HAP-1 (cell line): Measurements from ENCODE around the gene GNB1.
"Not testable (repeated sequence)": the region's sequence is repeated elsewhere in the genome, so short reads cannot be mapped to it uniquely, and the experiment has no call there.

ENCODE experiments used
- DNase-seq, 2 experiments: peaks; one replicate each; pipeline ENCODE4 v3.0.0-alpha.2; 2016 to 2020; ENCODE audit warnings: low spot score in 2 of 2
- H3K27me3 ChIP-seq: fragments of 250-450 bp; sonication (Bioruptor Pico); 2 replicates; pipeline ENCODE4 v1.5.1; 2020; ENCODE audit warnings: low read depth, mild to moderate bottlenecking, moderate library complexity
- H3K36me3 ChIP-seq: fragments of 250-450 bp; sonication (Bioruptor Pico); replicated peaks from 2 replicates; pipeline ENCODE4 v1.5.1; 2020; ENCODE audit warnings: mild to moderate bottlenecking
- H3K4me1 ChIP-seq: fragments of 250-450 bp; sonication (Bioruptor Pico); 2 replicates; pipeline ENCODE4 v1.5.1; 2020; ENCODE audit warnings: mild to moderate bottlenecking
- H3K4me3 ChIP-seq: fragments of 250-450 bp; sonication (Bioruptor Pico); 2 replicates; pipeline ENCODE4 v1.5.1; 2020; ENCODE audit warnings: mild to moderate bottlenecking, moderate library complexity
- H3K9me3 ChIP-seq: fragments of 250-450 bp; sonication (Bioruptor Pico); 2 replicates; pipeline ENCODE4 v1.5.1; 2020; ENCODE audit warnings: mild to moderate bottlenecking, moderate library complexity
- in situ Hi-C: fragments of 300-500 bp; cut with MboI; formaldehyde crosslinking; loops from 3 replicates; pipeline ENCODE4 v1.14.3; 2020; ENCODE audit warnings: low sequenced_read_pairs, inconsistent platforms, mixed read lengths

The GNB1 gene

DNA sequence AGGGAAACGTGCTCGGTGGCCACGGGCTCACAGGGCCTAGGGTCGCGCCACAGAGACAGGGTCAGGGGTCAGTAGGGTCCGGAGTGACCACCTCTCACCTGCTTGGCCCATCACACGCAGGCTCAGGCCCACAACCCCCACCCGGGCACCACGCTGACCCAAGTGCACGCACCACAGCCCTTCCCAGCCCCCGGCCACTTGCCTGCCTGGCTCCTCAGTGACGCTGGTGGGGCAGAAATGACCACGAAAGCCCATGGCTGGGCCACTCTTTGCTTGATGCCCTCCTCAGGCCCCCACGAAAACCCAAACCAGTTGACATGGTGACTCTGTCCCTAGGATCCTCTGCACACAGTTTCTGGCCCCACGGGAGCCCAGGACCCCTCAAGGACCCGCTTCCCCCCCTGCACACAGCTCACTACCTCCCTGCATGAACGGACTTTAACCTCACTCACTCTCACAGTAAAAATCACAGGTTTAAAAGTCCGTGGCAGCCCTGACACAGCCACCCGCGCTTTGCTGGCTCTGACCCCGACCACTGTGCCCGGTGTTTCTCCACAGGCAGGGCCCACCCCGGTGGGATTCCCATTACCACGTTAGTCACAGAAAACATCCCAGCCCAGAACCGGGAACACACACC lies 133.3 kb downstream of the GNB1 start:
- DNase-seq: no peak
- Histone ChIP-seq H3K36me3 (peaks cover 91% of the 10 kb centered on the region), H3K4me3 (no peak overlapping the region), H3K9me3 (no peaks in the 10 kb centered on the region), H3K27me3 (no peaks in the 10 kb centered on the region), H3K4me1 (no peaks in the 10 kb centered on the region)
- in situ Hi-C loops: no loop called here

DNA sequence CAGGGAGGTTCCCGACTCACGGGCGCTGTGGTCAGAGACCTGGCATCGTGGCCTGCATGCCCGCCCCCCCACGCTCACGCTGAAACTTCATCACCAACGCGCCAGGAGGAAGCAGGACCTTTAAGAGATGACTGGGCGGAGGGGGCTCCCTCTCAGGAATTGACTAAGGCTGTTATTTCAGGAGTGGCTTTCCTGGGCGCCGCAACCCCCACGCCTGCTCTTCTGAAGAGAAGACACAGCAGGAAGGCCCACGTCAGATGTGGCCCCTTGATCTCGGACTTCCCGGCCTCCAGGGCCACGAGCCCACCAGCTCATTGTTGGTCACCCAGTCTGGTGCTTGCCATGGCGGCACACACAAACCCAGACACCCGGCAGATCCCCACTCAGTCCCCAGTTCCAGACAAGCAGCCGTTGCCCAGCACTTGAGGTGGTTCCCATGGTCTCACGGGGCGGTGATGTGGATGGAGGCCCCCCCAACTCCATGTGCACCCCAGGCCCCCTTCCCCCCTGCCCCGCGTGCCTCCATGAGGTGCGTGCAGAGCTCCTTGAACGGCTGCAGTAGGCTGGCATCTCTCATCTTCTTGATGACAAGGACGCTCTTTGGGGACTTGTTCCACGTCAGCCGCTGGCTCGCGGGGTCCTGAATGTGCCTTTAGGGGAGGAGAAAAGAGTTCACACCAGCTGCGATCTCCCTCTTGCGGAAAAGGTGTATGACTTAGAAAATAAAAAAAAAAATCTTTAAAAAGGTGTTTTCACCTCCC lies 134.0 kb downstream of the GNB1 start:
- in situ Hi-C loops: no loop called here
- no peaks in the 10 kb centered on the region for H3K9me3 ChIP-seq
- no peak for DNase-seq
- no peak overlapping the region for H3K4me3 ChIP-seq
- H3K36me3 ChIP-seq: peaks cover 88% of the 10 kb centered on the region
- H3K4me1 ChIP-seq: no peaks in the 10 kb centered on the region
- H3K27me3 ChIP-seq: no peaks in the 10 kb centered on the region

DNA sequence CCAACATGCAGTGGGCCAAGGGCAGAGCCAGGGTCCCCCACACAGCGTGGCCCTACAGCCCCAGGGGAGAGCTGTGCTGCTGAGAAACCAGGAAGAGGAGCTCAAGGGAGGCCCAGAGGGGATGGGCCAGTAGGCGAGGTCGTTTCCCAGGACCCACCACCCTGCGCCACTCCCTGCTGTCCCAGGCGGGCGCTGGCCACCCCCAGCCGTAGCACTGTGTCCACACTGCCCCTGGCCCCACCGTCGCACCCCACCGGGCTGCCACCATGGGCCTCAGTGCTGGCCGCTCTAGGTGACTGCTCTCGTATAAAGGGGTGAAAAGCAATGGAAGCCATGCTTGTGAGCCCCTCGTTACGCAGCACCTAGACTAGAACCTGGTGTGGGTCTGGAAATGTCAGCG lies 135.0 kb downstream of the GNB1 start:
- no peaks in the 10 kb centered on the region for H3K27me3 ChIP-seq
- peaks cover 78% of the 10 kb centered on the region for H3K36me3 ChIP-seq

DNA sequence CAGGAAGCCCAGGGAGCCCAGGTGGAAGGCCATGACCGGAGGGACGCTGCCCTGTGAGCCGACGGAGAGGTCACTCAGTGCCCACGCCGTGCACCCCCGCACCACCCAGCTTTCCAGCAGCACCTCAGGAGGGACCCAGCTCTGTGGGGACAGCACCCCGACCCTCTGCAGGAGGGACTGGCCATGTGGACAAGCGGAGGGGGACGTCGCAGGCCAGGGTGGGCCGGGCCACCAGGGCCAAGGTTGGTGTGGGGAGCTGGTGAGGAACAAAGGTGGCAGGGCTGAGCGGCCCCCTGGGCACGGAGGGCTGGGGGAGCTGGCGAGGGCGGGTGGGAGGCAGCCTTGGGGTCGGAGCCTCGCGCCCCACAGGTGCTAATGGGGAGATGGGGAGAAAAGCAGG lies 135.5 kb downstream of the GNB1 start:
- Histone ChIP-seq H3K9me3 (no peaks in the 10 kb centered on the region), H3K4me3 (no peak overlapping the region), H3K27me3 (no peaks in the 10 kb centered on the region), H3K36me3 (peaks cover 73% of the 10 kb centered on the region), H3K4me1 (no peaks in the 10 kb centered on the region)
- in situ Hi-C loops: no loop called here
- no peak for DNase-seq

More for the DNA sequence above, 135.0 kb downstream of the GNB1 start:
- no peaks in the 10 kb centered on the region for H3K4me1 ChIP-seq
- DNase-seq: no peak
- no peak overlapping the region for H3K4me3 ChIP-seq
- in situ Hi-C loops: no loop called here
- H3K9me3 ChIP-seq: no peaks in the 10 kb centered on the region

DNA sequence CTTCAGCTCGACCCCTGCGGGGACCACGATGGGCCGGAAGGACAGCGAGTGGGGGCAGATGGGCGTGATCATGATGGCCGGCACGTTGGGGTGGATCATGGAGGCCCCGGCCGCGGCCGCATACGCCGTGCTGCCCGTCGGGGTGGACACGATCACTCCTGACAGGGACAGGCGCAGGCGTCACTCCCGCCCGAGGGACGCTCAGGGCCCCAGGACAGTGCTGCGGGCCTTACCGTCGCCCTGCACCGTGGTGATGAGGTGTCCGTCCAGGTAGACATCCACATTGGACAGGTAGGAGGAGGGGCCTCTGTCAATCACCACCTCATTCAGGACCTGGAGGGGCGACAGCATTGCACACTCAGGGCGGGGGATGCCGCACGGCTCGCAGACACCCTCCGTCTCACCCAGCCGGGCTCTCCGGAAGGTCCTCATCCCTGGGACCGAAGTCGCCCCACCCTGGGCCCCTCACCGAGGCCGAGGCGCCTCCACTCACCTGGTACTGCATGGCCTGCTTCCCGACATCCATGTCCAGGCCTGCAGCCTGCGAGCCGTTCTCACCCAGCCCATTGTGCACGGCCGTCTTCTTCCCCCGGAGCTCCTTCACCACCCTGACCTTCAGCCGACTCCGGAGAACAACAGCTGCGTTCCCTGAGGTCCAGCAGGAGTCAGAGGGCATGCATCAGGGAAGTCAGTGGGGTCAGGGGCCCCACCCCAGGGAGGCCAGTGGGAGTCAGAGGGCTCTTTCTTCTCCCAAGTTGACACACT lies 136.7 kb downstream of the GNB1 start:
- Histone ChIP-seq H3K27me3 (no peaks in the 10 kb centered on the region), H3K36me3 (peaks cover 62% of the 10 kb centered on the region), H3K9me3 (no peaks in the 10 kb centered on the region), H3K4me1 (no peaks in the 10 kb centered on the region), H3K4me3 (no peak overlapping the region)
- no peak for DNase-seq
- in situ Hi-C loops: no loop called here

DNA sequence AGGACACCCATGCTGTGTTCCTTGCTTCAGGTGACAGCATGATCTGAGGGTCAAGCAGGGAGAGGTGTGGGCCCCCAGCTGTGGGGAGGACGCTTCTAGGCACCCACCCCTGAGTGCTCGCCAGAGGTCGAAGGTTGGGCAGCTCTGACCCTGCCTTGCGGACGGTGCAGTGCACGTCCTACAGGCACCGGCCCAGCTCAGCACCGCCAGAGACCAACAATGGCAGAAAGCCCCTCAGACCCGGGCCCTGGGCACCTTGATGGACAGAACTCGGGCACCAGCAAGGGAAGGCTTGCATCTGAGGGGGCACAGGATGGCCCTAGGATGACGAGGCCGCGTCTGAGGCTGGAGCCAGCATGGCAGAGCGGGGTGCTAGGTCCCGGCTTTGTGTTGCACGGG lies 137.3 kb downstream of the GNB1 start:
- H3K27me3 ChIP-seq: no peaks in the 10 kb centered on the region
- no peak overlapping the region for H3K4me3 ChIP-seq
- H3K36me3 ChIP-seq: peaks cover 55% of the 10 kb centered on the region
- DNase-seq: no peak
- in situ Hi-C loops: no loop called here
- H3K9me3 ChIP-seq: no peaks in the 10 kb centered on the region
- peaks cover 3% of the 10 kb centered on the region for H3K4me1 ChIP-seq

DNA sequence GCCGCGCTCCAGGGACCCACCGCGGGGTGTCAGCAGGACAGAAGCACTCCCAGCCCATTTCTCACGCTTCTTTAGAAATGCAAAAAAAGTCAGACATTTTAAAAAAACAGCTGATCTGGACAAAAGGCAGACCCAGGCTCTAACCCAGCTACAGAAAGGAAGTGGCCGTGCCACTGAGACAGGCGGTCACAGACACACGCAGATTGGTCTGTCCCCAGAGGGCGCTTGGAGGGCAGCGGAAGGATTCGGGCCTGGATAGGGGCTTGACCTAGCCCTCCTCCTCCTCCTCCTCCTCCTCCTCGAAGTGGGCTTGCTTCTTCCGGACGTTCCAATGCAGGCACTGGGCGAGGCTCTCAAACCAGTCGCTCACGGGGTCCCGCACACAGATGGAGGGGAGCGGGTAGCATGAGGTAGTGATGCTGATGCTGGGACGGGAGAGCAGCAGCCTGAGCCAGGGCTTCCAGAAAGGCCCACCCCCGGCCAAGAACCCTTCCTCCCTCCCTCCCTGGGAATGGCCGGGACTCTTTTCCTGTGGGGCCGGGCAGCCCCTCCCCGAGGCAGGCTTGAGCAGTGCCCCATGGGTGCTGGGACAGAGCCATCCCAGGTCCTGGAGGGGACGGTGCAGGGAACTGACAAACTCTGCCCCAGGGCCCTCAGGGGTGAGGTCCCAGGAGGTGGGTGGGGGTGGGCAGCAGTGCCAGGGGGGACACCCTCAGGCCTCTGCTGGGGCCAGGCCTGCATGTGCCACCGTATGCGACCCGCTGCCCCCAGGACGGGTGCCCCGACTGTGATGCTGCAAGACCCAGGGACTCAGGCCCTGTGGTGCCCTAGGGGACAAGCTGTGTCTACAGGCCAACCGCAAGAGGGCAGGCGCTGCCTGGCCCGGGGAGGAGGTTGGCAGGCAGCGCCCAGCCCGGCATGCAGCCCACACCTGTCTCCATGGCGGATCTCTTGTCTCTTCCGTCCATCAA lies 138.0 kb downstream of the GNB1 start:
- no peak overlapping the region for H3K4me3 ChIP-seq
- H3K4me1 ChIP-seq: peaks cover 6% of the 10 kb centered on the region
- in situ Hi-C loops: no loop called here
- peaks cover 48% of the 10 kb centered on the region for H3K36me3 ChIP-seq
- no peaks in the 10 kb centered on the region for H3K9me3 ChIP-seq
- H3K27me3 ChIP-seq: no peaks in the 10 kb centered on the region
- no peak for DNase-seq

DNA sequence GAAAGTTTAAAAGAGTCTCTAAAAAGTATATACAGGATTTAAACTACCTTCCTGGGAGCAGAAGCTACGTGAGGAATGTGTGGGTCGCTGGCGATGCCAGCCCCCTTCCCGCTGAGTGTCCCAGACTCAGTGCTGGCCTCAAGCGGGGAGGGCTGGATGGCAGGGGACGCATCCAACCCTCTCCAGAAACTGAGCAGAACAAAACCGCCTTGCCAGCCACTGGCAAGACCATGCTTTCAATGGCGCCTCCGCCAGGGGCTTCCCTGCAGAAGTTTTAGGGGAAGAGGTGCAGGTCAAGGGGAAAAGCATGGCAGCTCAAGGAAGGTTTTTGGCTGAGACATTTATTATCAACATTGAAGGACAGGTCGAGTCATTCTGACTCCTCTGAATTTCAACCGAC lies 138.7 kb downstream of the GNB1 start:
- Histone ChIP-seq H3K9me3 (no peaks in the 10 kb centered on the region), H3K27me3 (no peaks in the 10 kb centered on the region), H3K4me3 (no peak overlapping the region), H3K36me3 (peaks cover 42% of the 10 kb centered on the region), H3K4me1 (peaks cover 6% of the 10 kb centered on the region)
- in situ Hi-C loops: no loop called here
- no peak for DNase-seq

DNA sequence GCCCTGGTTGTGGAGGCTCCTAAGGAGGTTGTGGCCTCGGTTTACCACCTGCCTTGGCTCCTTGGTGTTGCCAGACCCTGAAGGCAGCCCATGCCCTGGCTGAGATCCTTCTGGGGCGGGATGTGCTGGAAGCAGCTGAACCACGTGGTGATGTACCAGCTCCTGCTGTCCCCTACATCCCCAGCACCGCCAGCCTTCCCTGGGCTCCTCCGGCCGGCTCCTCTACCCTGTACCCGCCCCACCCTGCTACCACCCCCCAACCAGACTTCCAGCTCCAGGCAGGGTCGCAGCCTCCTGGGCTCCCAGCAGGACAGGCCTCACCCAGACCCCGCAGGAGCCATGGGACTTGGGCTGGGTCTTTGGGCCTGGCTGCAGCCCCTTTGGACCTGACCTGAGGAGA lies 140.9 kb downstream of the GNB1 start:
- H3K36me3 ChIP-seq: peaks cover 25% of the 10 kb centered on the region
- H3K27me3 ChIP-seq, H3K4me3 ChIP-seq, H3K4me1 ChIP-seq, H3K9me3 ChIP-seq, DNase-seq: not testable (repeated sequence)
- in situ Hi-C loops: loop anchor here (10.0 kb wide), 1 partner anchor 65 kb away; no protein-coding TSS in a partner anchor

DNA sequence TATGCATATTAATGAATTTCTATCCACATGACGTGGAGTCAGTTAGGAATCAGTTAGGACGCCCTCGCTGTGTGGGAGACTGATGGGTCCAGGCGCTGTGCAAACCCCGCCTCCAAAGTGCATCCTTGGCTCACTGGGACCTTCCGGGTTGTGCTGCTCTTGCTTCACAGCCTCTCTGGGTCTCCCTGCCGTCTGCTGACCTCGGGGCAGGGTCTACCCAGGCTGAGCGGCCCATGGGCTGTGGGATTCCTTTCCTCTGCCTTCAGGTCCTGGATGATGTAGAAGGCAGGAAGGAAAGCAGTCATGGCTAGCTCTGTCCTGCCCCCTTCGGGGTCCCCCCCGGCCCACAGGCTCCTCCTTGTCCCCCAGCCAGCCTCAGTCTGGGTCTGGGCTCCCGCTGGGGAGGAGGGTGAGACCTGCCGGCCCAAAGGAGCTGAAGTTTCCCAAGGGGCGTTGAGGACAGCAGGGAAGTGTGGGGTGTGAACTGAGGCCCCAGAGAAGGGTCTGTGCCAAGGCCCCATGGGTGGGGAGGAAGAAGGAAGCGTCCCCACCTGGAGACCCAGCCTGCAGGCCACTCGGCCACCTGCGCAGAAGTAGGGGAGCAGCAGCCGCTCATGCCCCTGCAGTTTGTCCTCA lies 142.1 kb downstream of the GNB1 start:
- no peaks in the 10 kb centered on the region for H3K9me3 ChIP-seq
- in situ Hi-C loops: loop anchor here (10.0 kb wide), 1 partner anchor 64 kb away; no protein-coding TSS in a partner anchor
- H3K36me3 ChIP-seq: peaks cover 15% of the 10 kb centered on the region
- DNase-seq: peak; percentile 54 to 81
- H3K27me3 ChIP-seq: no peaks in the 10 kb centered on the region
- peaks cover 6% of the 10 kb centered on the region for H3K4me1 ChIP-seq
- H3K4me3 ChIP-seq: no peak overlapping the region

DNA sequence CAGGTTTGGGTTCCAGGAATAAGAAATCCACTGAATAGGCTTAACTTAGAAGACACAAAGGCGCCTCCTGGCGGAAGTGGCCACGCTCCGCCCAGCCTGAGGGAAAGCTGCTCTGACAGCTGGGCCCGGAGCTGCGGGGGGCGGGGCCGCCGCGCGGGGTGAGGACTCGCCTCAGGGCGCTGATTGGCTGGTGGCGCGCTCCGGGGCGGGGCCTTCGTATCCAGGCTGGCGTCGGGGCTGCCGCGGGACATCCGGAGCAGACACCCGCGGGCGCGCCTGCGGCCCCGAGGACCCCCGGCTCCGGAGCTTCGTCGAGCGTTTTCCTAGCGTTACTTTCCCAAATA lies 144.3 kb downstream of the GNB1 start:
- peak overlapping the region; percentile 37 for H3K4me3 ChIP-seq
- in situ Hi-C loops: loop anchor here (10.0 kb wide), 1 partner anchor 62 kb away; no protein-coding TSS in a partner anchor
- not testable (repeated sequence) for H3K9me3 ChIP-seq

DNA sequence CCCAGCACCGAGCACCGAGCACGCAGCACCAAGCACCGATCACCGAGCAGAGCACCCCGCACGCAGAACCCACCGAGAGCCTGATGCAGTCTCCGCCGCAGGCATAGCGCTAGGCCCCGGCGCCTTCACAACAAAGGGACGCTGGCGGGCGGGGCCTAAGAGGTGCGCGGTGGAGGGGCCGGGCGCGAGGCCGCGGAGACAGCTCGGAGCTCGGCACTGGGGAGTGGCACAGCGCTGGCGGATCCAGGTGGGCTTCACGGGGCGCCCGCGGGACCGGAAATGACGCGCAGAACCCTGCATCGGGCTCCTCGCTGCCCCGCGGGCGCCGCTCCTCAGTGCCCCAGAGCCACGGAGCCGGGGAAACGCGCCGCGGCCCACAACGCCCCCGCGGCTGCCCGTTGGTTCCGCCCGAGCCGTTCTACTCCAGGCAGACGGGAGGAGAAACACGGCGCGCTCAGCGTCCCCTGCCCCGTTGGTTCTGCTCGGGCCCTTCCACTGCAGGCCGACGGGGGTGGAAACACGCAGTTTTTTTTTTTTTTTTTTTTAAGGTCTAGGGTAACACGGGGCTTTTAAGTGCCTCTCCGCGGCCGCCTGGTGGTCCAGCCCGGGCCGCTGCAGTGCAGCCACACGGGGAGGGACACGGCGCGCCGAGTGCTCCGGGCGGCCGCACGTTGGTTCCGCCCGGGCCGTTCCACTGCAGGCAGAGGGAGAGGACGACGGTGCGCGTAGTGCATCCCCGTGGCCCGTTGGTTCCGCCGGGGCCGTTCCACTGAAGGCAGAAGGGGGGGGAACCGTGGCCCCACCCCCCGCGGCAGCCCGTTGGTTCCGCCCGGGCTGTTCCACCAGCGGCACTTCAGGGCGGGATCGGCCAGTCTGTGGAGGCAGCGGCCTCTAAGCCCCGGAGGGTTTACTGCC lies 145.0 kb downstream of the GNB1 start:
- DNase-seq: peak; percentile 23 to 87
- peak overlapping the region; percentile 37 for H3K4me3 ChIP-seq
- H3K36me3 ChIP-seq, H3K9me3 ChIP-seq, H3K27me3 ChIP-seq, H3K4me1 ChIP-seq: not testable (repeated sequence)
- in situ Hi-C loops: loop anchor here (10.0 kb wide), 1 partner anchor 61 kb away; no protein-coding TSS in a partner anchor

More for the DNA sequence above, 144.3 kb downstream of the GNB1 start:
- not testable (repeated sequence) for DNase-seq, H3K36me3 ChIP-seq, H3K4me1 ChIP-seq, H3K27me3 ChIP-seq
